Lung (tissue), 12 donors: ENCODE data around the gene SPATA1. TPM values are rescaled to one million over a fixed set of nuclear protein-coding genes. Genes with fewer than 3 reads are reported as not detected.

ENCODE experiments used
- ATAC-seq: fragments of 200-7000 bp; cut with Tn5 transposase; one replicate; pipeline ENCODE4 v1.9.1; 2020; ENCODE audit warnings: moderate number of reproducible peaks; ENCODE audit not compliant: insufficient read depth, low FRiP score
- DNase-seq, 3 donors: peaks; one replicate each; pipeline ENCODE4 v3.0.0-alpha.2; 2013 to 2017
- H3K27ac ChIP-seq, 2 donors: one replicate each; pipeline ENCODE4 v1.5.1; 2013; ENCODE audit warnings: mild to moderate bottlenecking in 2 of 2, moderate library complexity in 2 of 2, control low read depth in 1 of 2, inconsistent platforms in 1 of 2, low read depth in 1 of 2, low read length in 1 of 2
- H3K27me3 ChIP-seq, 3 donors: one replicate each; pipeline ENCODE4 v1.5.1; 2013; ENCODE audit warnings: low read length in 2 of 3; ENCODE audit not compliant: control insufficient read depth in 3 of 3, insufficient read depth in 3 of 3
- H3K36me3 ChIP-seq, 4 donors: one replicate each; pipeline ENCODE4 v1.5.1; 2013; ENCODE audit warnings: low read length in 4 of 4, mild to moderate bottlenecking in 1 of 4, moderate library complexity in 1 of 4; ENCODE audit not compliant: control insufficient read depth in 4 of 4, insufficient read depth in 4 of 4
- H3K4me1 ChIP-seq, 5 donors: one replicate each; pipeline ENCODE4 v1.5.1; 2013; ENCODE audit warnings: low read length in 5 of 5, mild to moderate bottlenecking in 2 of 5, moderate library complexity in 1 of 5; ENCODE audit not compliant: control insufficient read depth in 5 of 5, insufficient read depth in 5 of 5
- H3K4me3 ChIP-seq: one replicate; pipeline ENCODE4 v1.5.1; 2013; ENCODE audit warnings: mild to moderate bottlenecking, control low read depth, moderate library complexity
- H3K9ac ChIP-seq, 2 donors: one replicate each; pipeline ENCODE4 v1.5.1; 2013; ENCODE audit warnings: low read length in 2 of 2, control low read depth in 1 of 2; ENCODE audit not compliant: insufficient read depth in 1 of 2
- H3K9me3 ChIP-seq, 4 donors: one replicate each; pipeline ENCODE4 v1.5.1; 2013; ENCODE audit warnings: low read length in 3 of 4, mild to moderate bottlenecking in 1 of 4, moderate library complexity in 1 of 4; ENCODE audit not compliant: control insufficient read depth in 4 of 4, insufficient read depth in 3 of 4
- WGBS, 2 donors: extraction: QIAGEN DNeasy Blood & Tissue Kit; methylation state at CpG; one replicate each; pipeline ENCODE4 v1.1.7; 2013; 5-methylcytosine and 5-hydroxymethylcytosine counted together
- polyA plus RNA-seq, 2 donors: library from polyadenylated mRNA; stranded (reverse); fragments of 200-250 nt; gene quantifications; one replicate each; pipeline ENCODE4 v1.2.1, GENCODE V29; 2013
- total RNA-seq, 2 donors: library from RNA; depleted of rRNA in 1 of 2; stranded (reverse); fragments of >200 nt in 1 of 2; gene quantifications; one replicate each; pipeline ENCODE4 v1.2.1, GENCODE V29; 2014 to 2021
- TF ChIP-seq, protein P1 (sequence below): IDR thresholded peaks from 2 replicates; pipeline ENCODE4 v1.5.1; 2012; ENCODE audit warnings: mild to moderate bottlenecking; ENCODE audit errors: control extremely low read depth, extremely low read depth
- donor health status: control.
- donor health status: control.
- donor health status: Bipolar disorder and iron deficiency.
- donor health status: healthy.
- donor health status: DM: yes; HTN: yes; CAD: no.

SPATA1 gene
- total and polyA plus RNA-seq, 4 donors: 0.71 to 3.9 (median 2.4) TPM

DNA sequence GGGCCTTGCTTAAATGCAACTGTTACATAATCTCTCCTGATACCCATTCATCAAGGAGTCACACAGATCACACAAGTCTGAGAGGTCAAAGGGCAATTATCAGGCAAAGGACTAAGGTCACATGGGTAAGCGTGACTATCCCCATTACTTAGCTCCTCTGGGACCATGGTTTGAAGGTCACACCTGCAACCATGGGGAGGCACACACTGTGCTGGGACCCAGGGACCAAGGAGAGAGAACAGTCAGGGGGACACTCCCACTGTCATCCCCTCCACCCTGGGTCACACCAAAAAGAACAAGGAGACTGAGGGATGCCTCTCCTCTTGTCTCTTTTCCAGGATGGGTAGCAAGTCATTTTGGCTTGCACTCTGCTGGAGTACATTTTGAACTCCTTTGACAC is 99.0 kb downstream of the SPATA1 start:
- no peaks in the 10 kb centered on the region for H3K4me1 ChIP-seq
- H3K27ac ChIP-seq: no peak overlapping the region
- TF ChIP-seq, protein P1, sequence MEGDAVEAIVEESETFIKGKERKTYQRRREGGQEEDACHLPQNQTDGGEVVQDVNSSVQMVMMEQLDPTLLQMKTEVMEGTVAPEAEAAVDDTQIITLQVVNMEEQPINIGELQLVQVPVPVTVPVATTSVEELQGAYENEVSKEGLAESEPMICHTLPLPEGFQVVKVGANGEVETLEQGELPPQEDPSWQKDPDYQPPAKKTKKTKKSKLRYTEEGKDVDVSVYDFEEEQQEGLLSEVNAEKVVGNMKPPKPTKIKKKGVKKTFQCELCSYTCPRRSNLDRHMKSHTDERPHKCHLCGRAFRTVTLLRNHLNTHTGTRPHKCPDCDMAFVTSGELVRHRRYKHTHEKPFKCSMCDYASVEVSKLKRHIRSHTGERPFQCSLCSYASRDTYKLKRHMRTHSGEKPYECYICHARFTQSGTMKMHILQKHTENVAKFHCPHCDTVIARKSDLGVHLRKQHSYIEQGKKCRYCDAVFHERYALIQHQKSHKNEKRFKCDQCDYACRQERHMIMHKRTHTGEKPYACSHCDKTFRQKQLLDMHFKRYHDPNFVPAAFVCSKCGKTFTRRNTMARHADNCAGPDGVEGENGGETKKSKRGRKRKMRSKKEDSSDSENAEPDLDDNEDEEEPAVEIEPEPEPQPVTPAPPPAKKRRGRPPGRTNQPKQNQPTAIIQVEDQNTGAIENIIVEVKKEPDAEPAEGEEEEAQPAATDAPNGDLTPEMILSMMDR: no peak
- no peak for ATAC-seq
- H3K9me3 ChIP-seq: peaks cover 0 to 18% (median 8%) of the 10 kb centered on the region in 4 donors
- WGBS, 2 donors: 94 to 95% methylated on average over 1 of the region's 1 CpG
- H3K27me3 ChIP-seq: no peaks in the 10 kb centered on the region
- no peak overlapping the region for H3K4me3 ChIP-seq
- no peaks in the 10 kb centered on the region for H3K36me3 ChIP-seq
- no peak overlapping the region for H3K9ac ChIP-seq
- no peak for DNase-seq

DNA sequence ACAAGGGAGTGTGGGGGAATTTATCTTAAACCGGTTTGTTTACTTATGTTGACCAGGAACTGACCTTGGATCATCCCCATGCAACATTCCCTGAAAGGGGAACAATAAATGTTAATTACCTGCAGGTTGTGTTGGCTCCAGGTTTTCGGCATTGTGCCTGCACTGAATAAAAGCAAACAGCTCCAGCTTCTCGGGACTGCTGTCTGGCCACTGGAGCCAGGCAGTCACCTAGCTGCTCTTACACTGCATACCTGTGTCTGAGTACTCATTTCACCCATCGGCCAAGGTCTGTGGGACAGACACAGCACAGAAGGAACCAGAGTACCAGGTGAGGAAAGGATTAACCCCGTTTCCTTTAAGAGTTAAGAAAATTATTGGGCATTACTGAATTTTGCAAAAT is 100.8 kb downstream of the SPATA1 start:
- no peaks in the 10 kb centered on the region for H3K27me3 ChIP-seq
- no peak overlapping the region for H3K4me3 ChIP-seq
- H3K4me1 ChIP-seq: no peaks in the 10 kb centered on the region
- peaks cover 0 to 18% (median 8%) of the 10 kb centered on the region in 4 donors for H3K9me3 ChIP-seq
- no peak overlapping the region for H3K9ac ChIP-seq
- H3K27ac ChIP-seq: no peak overlapping the region
- H3K36me3 ChIP-seq: no peaks in the 10 kb centered on the region
- TF ChIP-seq, protein P1: no peak
- 80 to 82% methylated on average over 5 of the region's 5 CpGs for WGBS, 2 donors
- ATAC-seq (no peak), DNase-seq (no peak)

- no peak for DNase-seq
- no peaks in the 10 kb centered on the region for H3K36me3 ChIP-seq
- WGBS, 2 donors: 0 to 88% methylated on average over 1 of the region's 1 CpG
- no peak for ATAC-seq
- TF ChIP-seq, protein P1: no peak
- no peak overlapping the region for H3K4me3 ChIP-seq
- no peaks in the 10 kb centered on the region for H3K27me3 ChIP-seq
- no peak overlapping the region for H3K9ac ChIP-seq
- H3K27ac ChIP-seq: no peak overlapping the region
- no peaks in the 10 kb centered on the region for H3K4me1 ChIP-seq
- H3K9me3 ChIP-seq: peaks cover 0 to 3% (median 1%) of the 10 kb centered on the region in 4 donors
Observed at GRCh38 chr1:84611091-84611490, 104.9 kb downstream of the SPATA1 start.

DNA sequence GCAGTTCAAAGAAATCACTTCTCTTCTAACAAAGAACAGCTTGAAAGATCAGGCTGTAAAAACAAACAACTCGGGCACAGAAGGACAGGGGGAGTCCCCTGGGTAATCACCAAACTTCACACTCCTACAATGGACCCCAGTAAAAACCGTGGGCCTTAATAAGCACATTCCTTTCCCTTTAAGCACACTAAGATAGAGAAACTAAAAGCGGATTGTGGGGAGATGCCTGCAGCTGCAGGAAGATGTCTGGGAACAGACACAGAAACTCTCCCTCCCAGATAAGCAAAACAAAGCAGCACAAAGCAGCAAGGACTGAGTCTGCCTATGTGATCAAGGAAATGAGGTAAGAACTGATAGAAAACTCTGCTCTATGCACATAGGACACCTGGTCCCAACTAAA is 105.6 kb downstream of the SPATA1 start:
- DNase-seq (peak in 1 of 3 donors; percentile 1), ATAC-seq (no peak)
- Histone ChIP-seq H3K27ac (no peak overlapping the region), H3K36me3 (no peaks in the 10 kb centered on the region), H3K4me3 (no peak overlapping the region), H3K27me3 (no peaks in the 10 kb centered on the region), H3K9ac (no peak overlapping the region), H3K9me3 (peaks cover 0 to 3% (median 0%) of the 10 kb centered on the region in 4 donors), H3K4me1 (no peaks in the 10 kb centered on the region)
- TF ChIP-seq, protein P1: no peak
- 33 to 48% methylated on average over 3 of the region's 3 CpGs for WGBS, 2 donors
